Right lobe of liver (tissue), 6 donors: ENCODE results near the gene GLS. TPM values are rescaled to one million over a fixed set of nuclear protein-coding genes. Genes with fewer than 3 reads are reported as not detected.

Experiments used
- ATAC-seq, 4 donors: fragments of 200-7000 bp; cut with Tn5 transposase; one replicate each; pipeline ENCODE4 v1.9.1; 2020; ENCODE audit warnings: mild to moderate bottlenecking in 4 of 4, moderate library complexity in 4 of 4
- DNase-seq, 3 donors: peaks; one replicate each; pipeline ENCODE4 v3.0.0-alpha.2; 2020
- H3K27ac ChIP-seq, 3 donors: fragments of 200-600 bp; one replicate each; pipeline ENCODE4 v1.8.0; 2022
- H3K27me3 ChIP-seq, 2 donors: fragments of 200-600 bp; one replicate each; pipeline ENCODE4 v1.8.0; 2022
- H3K36me3 ChIP-seq, 4 donors: fragments of 200-600 bp; sonication (generic) in 1 of 4; one replicate each; pipeline versions ENCODE4 v1.5.1 to v1.8.0; 2017 to 2022; ENCODE audit warnings: control low read depth in 1 of 4
- H3K4me1 ChIP-seq, 4 donors: fragments of 200-600 bp; sonication (generic) in 1 of 4; one replicate each; pipeline versions ENCODE4 v1.5.1 to v1.8.0; 2017 to 2022; ENCODE audit warnings: control low read depth in 1 of 4
- H3K4me3 ChIP-seq, 3 donors: fragments of 200-600 bp; one replicate each; pipeline ENCODE4 v1.8.0; 2022
- H3K9me3 ChIP-seq, 4 donors: fragments of 200-600 bp; sonication (generic) in 1 of 4; one replicate each; pipeline versions ENCODE4 v1.5.1 to v1.8.0; 2017 to 2022; ENCODE audit warnings: control low read depth in 1 of 4
- CTCF ChIP-seq, 4 donors: fragments of 200-600 bp in 3 of 4; fragments of 450-650 bp in 1 of 4; IDR thresholded peaks; one replicate each; pipeline versions ENCODE4 v1.5.1 to v1.8.0; 2016 to 2022; ENCODE audit warnings: antibody characterized with exemption in 4 of 4, mild to moderate bottlenecking in 2 of 4
- POLR2A ChIP-seq: fragments of 450-650 bp; IDR thresholded peaks from one replicate; pipeline ENCODE4 v1.6.1; 2017; ENCODE audit warnings: antibody characterized with exemption, mild to moderate bottlenecking
- WGBS: methylation state at CpG from one replicate; pipeline ENCODE4 v1.1.6; 2018; ENCODE audit warnings: low coverage, low lambda C conversion rate; ENCODE audit not compliant: insufficient coverage; ENCODE audit errors: missing lambda C conversion rate; 5-methylcytosine and 5-hydroxymethylcytosine counted together
- intact Hi-C, 2 donors: fragments of 100-400 bp; cut with DNase I; formaldehyde crosslinking; loops; one replicate each; pipeline versions ENCODE4 v1.11.2 to v1.14.1; 2022
- total RNA-seq, 6 experiments: library from RNA; depleted of rRNA in 2 of 6; stranded (reverse); fragments of >200 nt in 2 of 6; fragmentation: NEBNext Ultra II Directional in 3 of 6; extraction: Animal tissue kit (Norgen Biotek cat#: 25700) in 3 of 6; gene quantifications; one replicate each; pipeline versions ENCODE4 v1.1.0 to v1.2.4, GENCODE V29; 2016 to 2023
- donor health status: DM: no; HTN: yes; CAD: no.
- donor health status: DM: no; HTN: no; CAD: no.
- donor health status: DM: no; HTN: no; CAD: no.
- donor health status: DM: no; HTN: yes; CAD: no.
- donor health status: DM: no; HTN: yes; CAD: no.

Gene GLS
- total RNA-seq, 6 experiments from 2014 or later: 6.6 to 25.0 (median 16.9) TPM

GRCh38 chr2:190912726-190913125 is 32.1 kb downstream of the GLS start:
- intact Hi-C loops: no loop called here
- H3K4me1 ChIP-seq: no peaks in the 10 kb centered on the region
- no peaks in the 10 kb centered on the region for H3K36me3 ChIP-seq
- no peak for TF ChIP-seq CTCF (IDR thresholded peaks at IDR 0.05)
- no peak for TF ChIP-seq POLR2A
- H3K9me3 ChIP-seq: no peaks in the 10 kb centered on the region
- H3K4me3 ChIP-seq: no peak overlapping the region
- ATAC-seq: no peak
- 77% methylated on average over 5 of the region's 5 CpGs for WGBS
- H3K27ac ChIP-seq: no peak overlapping the region
- no peak for DNase-seq
- no peaks in the 10 kb centered on the region for H3K27me3 ChIP-seq

- DNase-seq (no peak), ATAC-seq (no peak)
- Histone ChIP-seq H3K27me3 (no peaks in the 10 kb centered on the region), H3K36me3 (no peaks in the 10 kb centered on the region), H3K4me3 (no peak overlapping the region), H3K4me1 (no peaks in the 10 kb centered on the region), H3K9me3 (no peaks in the 10 kb centered on the region), H3K27ac (no peak overlapping the region)
- intact Hi-C loops: no loop called here
- no peak for TF ChIP-seq POLR2A
Measured at GRCh38 chr2:190913725-190914124, 33.1 kb downstream of the GLS start.

- intact Hi-C loops: no loop called here
- Histone ChIP-seq H3K27me3 (no peaks in the 10 kb centered on the region), H3K27ac (no peak overlapping the region), H3K4me3 (no peak overlapping the region), H3K9me3 (no peaks in the 10 kb centered on the region), H3K4me1 (no peaks in the 10 kb centered on the region), H3K36me3 (no peaks in the 10 kb centered on the region)
- no peak for DNase-seq
- no peak for ATAC-seq
- TF ChIP-seq POLR2A: no peak
- TF ChIP-seq CTCF (IDR thresholded peaks at IDR 0.05): no peak
- 82% methylated on average over 3 of the region's 3 CpGs for WGBS
Measured at GRCh38 chr2:190916829-190917228, 36.2 kb downstream of the GLS start.

GRCh38 chr2:190920085-190920484 is 39.5 kb downstream of the GLS start:
- DNase-seq: no peak
- no peaks in the 10 kb centered on the region for H3K4me1 ChIP-seq
- no peak overlapping the region for H3K4me3 ChIP-seq
- TF ChIP-seq CTCF (IDR thresholded peaks at IDR 0.05) (no peak), POLR2A (no peak)
- intact Hi-C loops: no loop called here
- H3K9me3 ChIP-seq: no peaks in the 10 kb centered on the region
- H3K27me3 ChIP-seq: no peaks in the 10 kb centered on the region
- H3K27ac ChIP-seq: no peak overlapping the region
- WGBS: 84% methylated on average over 3 of the region's 3 CpGs
- H3K36me3 ChIP-seq: no peaks in the 10 kb centered on the region
- no peak for ATAC-seq

- 50% methylated on average over 1 of the region's 1 CpG for WGBS
- ATAC-seq (no peak), DNase-seq (no peak)
- TF ChIP-seq CTCF (IDR thresholded peaks at IDR 0.05): no peak
- TF ChIP-seq POLR2A: no peak
- Histone ChIP-seq H3K27me3 (no peaks in the 10 kb centered on the region), H3K4me1 (no peaks in the 10 kb centered on the region), H3K9me3 (no peaks in the 10 kb centered on the region), H3K36me3 (no peaks in the 10 kb centered on the region), H3K4me3 (no peak overlapping the region), H3K27ac (no peak overlapping the region)
- intact Hi-C loops: no loop called here
Measured at GRCh38 chr2:190922376-190922775, 41.8 kb downstream of the GLS start.
